ENCODE results near the gene POFUT1. TPM values are rescaled to one million over a fixed set of nuclear protein-coding genes. Genes with fewer than 3 reads are reported as not detected.

The POFUT1 gene
- polyA plus RNA-seq, 2 of the 4 experiments (the other 2 are of a cell fraction) = 29.6 to 43.9 TPM

- WGBS (ENCODE audit: missing lambda C conversion rate) = 93% methylated on average over 4 of the region's 4 CpGs
- POLR2A ChIA-PET = no interaction called here
- DNase-seq (ENCODE audit: low read depth in 1 of 2, low spot score in 1 of 2) (no peak), FAIRE-seq (no peak), ATAC-seq (no peak)
- H3K9me3 ChIP-seq = no peaks in the 10 kb centered on the region
- no peak overlapping the region for H3K27ac ChIP-seq
- no peaks in the 10 kb centered on the region for H3K4me1 ChIP-seq
- no peak overlapping the region for H3K4me3 ChIP-seq
- H3K4me2 ChIP-seq = no peak overlapping the region
- CTCF ChIA-PET = interaction anchor here (1.2 to 1.4 kb wide), 2 partner anchors 14 to 22 kb away, joined by 3 read pairs; no protein-coding TSS in a partner anchor
- TF ChIP-seq MAFK (IDR thresholded peaks at IDR 0.05; ENCODE audit: partially characterized antibody) (peak; percentile 98), BCL3 (IDR thresholded peaks at IDR 0.05) (no peak)
These were observed 24.2 kb downstream of the POFUT1 start for GRCh38 chr20:32231847-32232246.

GRCh38 chr20:32232326-32232886 is 24.7 kb downstream of the POFUT1 start:
- H3K4me3 ChIP-seq = no peak overlapping the region
- POLR2A ChIA-PET = no interaction called here
- H3K4me1 ChIP-seq = no peaks in the 10 kb centered on the region
- CTCF ChIA-PET = interaction anchor here (0.7 to 1.4 kb wide), 4 partner anchors 13 to 24 kb away, joined by 3 read pairs; no protein-coding TSS in a partner anchor
- no peaks in the 10 kb centered on the region for H3K9me3 ChIP-seq
- FAIRE-seq (no peak), DNase-seq (ENCODE audit: low read depth in 1 of 2, low spot score in 1 of 2) (no peak), ATAC-seq (no peak)
- no peak for TF ChIP-seq KDM1A (IDR thresholded peaks at IDR 0.05; ENCODE audit: low read depth)
- TF ChIP-seq HMGXB4 (CRISPR knock-in tag; IDR thresholded peaks at IDR 0.05; ENCODE audit: borderline replicate concordance) = no peak
- no peak for TF ChIP-seq FOSB (CRISPR knock-in tag; IDR thresholded peaks at IDR 0.05)
- no peak for TF ChIP-seq PHF8 (IDR thresholded peaks at IDR 0.05; ENCODE audit: borderline replicate concordance, low read depth)
- no peak for TF ChIP-seq CBX2 (IDR thresholded peaks at IDR 0.05; ENCODE audit: borderline replicate concordance, low read depth)
- no peak for TF ChIP-seq POLR2A (IDR thresholded peaks at IDR 0.05; ENCODE audit: low read length)
- no peak for TF ChIP-seq RCOR1 (IDR thresholded peaks at IDR 0.05; ENCODE audit: low read depth, low read length)
- TF ChIP-seq CBX8 (IDR thresholded peaks at IDR 0.05) = no peak
- no peak for TF ChIP-seq RFX5 (IDR thresholded peaks at IDR 0.05)
- no peak for TF ChIP-seq CTCF (IDR thresholded peaks at IDR 0.05)
- TF ChIP-seq MYC (IDR thresholded peaks at IDR 0.05; ENCODE audit: borderline replicate concordance, low read length) = no peak
- no peak for TF ChIP-seq HOXB5 (CRISPR knock-in tag; IDR thresholded peaks at IDR 0.05)
- no peak for TF ChIP-seq HOXB13 (CRISPR knock-in tag; IDR thresholded peaks at IDR 0.05; ENCODE audit: low read depth)
- TF ChIP-seq MAX (IDR thresholded peaks at IDR 0.05) = no peak
- TF ChIP-seq TFCP2L1 (CRISPR knock-in tag; IDR thresholded peaks at IDR 0.05) = no peak
- TF ChIP-seq FOXS1 (CRISPR knock-in tag; IDR thresholded peaks at IDR 0.05) = no peak
- TF ChIP-seq MAZ (IDR thresholded peaks at IDR 0.05; ENCODE audit: borderline replicate concordance, low read depth, low read length) = no peak
- no peak overlapping the region for H3K27ac ChIP-seq
- no peak overlapping the region for H3K4me2 ChIP-seq

GRCh38 chr20:32233286-32233685 is 25.6 kb downstream of the POFUT1 start:
- 95% methylated on average over 9 of the region's 9 CpGs for WGBS (ENCODE audit: missing lambda C conversion rate)

More at GRCh38 chr20:32233286-32233685, 25.6 kb downstream of the POFUT1 start:
- H3K4me2 ChIP-seq = no peak overlapping the region
- no peaks in the 10 kb centered on the region for H3K4me1 ChIP-seq
- DNase-seq (ENCODE audit: low read depth in 1 of 2, low spot score in 1 of 2) (no peak), FAIRE-seq (no peak), ATAC-seq (no peak)
- no peak overlapping the region for H3K27ac ChIP-seq
- TF ChIP-seq CTCF (IDR thresholded peaks at IDR 0.05) (no peak), FOXS1 (CRISPR knock-in tag; IDR thresholded peaks at IDR 0.05) (no peak), POLR2AphosphoS2 (conservative IDR thresholded peaks at IDR 0.05; ENCODE audit: low read length) (no peak), HDAC2 (IDR thresholded peaks at IDR 0.05) (no peak), ZC3H11A (IDR thresholded peaks at IDR 0.05) (no peak), KDM1A (IDR thresholded peaks at IDR 0.05; ENCODE audit: low read depth) (no peak), ZFP36 (IDR thresholded peaks at IDR 0.05; ENCODE audit: borderline replicate concordance, partially characterized antibody) (no peak)
- H3K4me3 ChIP-seq = no peak overlapping the region
- POLR2A ChIA-PET = no interaction called here
- no peaks in the 10 kb centered on the region for H3K9me3 ChIP-seq
- CTCF ChIA-PET = interaction anchor here (1.2 kb wide), 1 partner anchor 11 kb away, joined by 3 read pairs; no protein-coding TSS in a partner anchor

Data from A549 (cell line).